GM23248 (cell line): ENCODE measurements around the gene ICAM1. TPM values are rescaled to one million over a fixed set of nuclear protein-coding genes. Genes with fewer than 3 reads are reported as not detected.

Experiments
- DNase-seq: peaks from one replicate; pipeline ENCODE4 v3.0.0-alpha.2; 2015
- H2AFZ ChIP-seq: fragments of 200-600 bp; sonication (generic); 2 replicates; pipeline ENCODE4 v1.6.1; 2016; ENCODE audit warnings: antibody characterized with exemption
- H3F3A ChIP-seq: fragments of 200-600 bp; sonication (generic); 2 replicates; pipeline ENCODE4 v1.6.1; 2016; ENCODE audit warnings: mild to moderate bottlenecking, antibody characterized with exemption, mixed run types; ENCODE audit not compliant: insufficient read depth
- H3K27ac ChIP-seq: fragments of 200-600 bp; sonication (generic); 2 replicates; pipeline ENCODE4 v1.5.1; 2016; ENCODE audit warnings: mild to moderate bottlenecking
- H3K27me3 ChIP-seq: fragments of 200-600 bp; sonication (generic); replicated peaks from 2 replicates; pipeline ENCODE4 v1.6.1; 2016; ENCODE audit warnings: mild to moderate bottlenecking; ENCODE audit not compliant: insufficient read depth
- H3K36me3 ChIP-seq: fragments of 200-600 bp; sonication (generic); 2 replicates; pipeline ENCODE4 v1.6.1; 2016; ENCODE audit warnings: low read depth, mild to moderate bottlenecking
- H3K4me1 ChIP-seq: fragments of 200-600 bp; sonication (generic); 2 replicates; pipeline ENCODE4 v1.6.1; 2016; ENCODE audit warnings: mild to moderate bottlenecking; ENCODE audit not compliant: insufficient read depth
- H3K4me2 ChIP-seq: fragments of 200-600 bp; sonication (generic); one replicate; pipeline ENCODE4 v1.6.1; 2016; ENCODE audit warnings: mild to moderate bottlenecking; ENCODE audit not compliant: unreplicated experiment
- H3K4me3 ChIP-seq: fragments of 200-600 bp; sonication (generic); 2 replicates; pipeline ENCODE4 v1.5.1; 2016; ENCODE audit warnings: mild to moderate bottlenecking
- H3K79me2 ChIP-seq: fragments of 200-600 bp; sonication (generic); 2 replicates; pipeline ENCODE4 v1.6.1; 2016; ENCODE audit warnings: mild to moderate bottlenecking; ENCODE audit not compliant: insufficient read depth
- H3K9ac ChIP-seq: fragments of 200-600 bp; sonication (generic); 2 replicates; pipeline ENCODE4 v1.6.1; 2016; ENCODE audit warnings: mild to moderate bottlenecking
- H3K9me2 ChIP-seq: fragments of 200-600 bp; sonication (generic); 2 replicates; pipeline ENCODE4 v1.6.1; 2016; ENCODE audit warnings: mixed run types, mild to moderate bottlenecking, moderate library complexity; ENCODE audit not compliant: insufficient read depth
- H3K9me3 ChIP-seq: fragments of 200-600 bp; sonication (generic); one replicate; pipeline ENCODE4 v1.6.1; 2017; ENCODE audit warnings: low read depth
- H4K20me1 ChIP-seq: fragments of 200-600 bp; sonication (generic); 2 replicates; pipeline ENCODE4 v1.6.0; 2016; ENCODE audit not compliant: insufficient read depth
- EZH2 ChIP-seq: fragments of 200-600 bp; sonication (generic); IDR thresholded peaks from 2 replicates; pipeline ENCODE4 v1.6.1; 2018; ENCODE audit warnings: antibody characterized with exemption, mild to moderate bottlenecking; ENCODE audit not compliant: insufficient read depth, poor library complexity, severe bottlenecking
- EZH2phosphoT487 ChIP-seq: fragments of 200-600 bp; sonication (generic); IDR thresholded peaks from 2 replicates; pipeline ENCODE4 v1.6.1; 2018; ENCODE audit warnings: antibody characterized with exemption, moderate library complexity, mild to moderate bottlenecking, low read depth; ENCODE audit not compliant: insufficient read depth
- WGBS, 2 experiments: methylation state at CpG; one replicate each; pipeline ENCODE4 v1.1.6; 2015 to 2017; ENCODE audit warnings: low lambda C conversion rate in 2 of 2, low coverage in 1 of 2; ENCODE audit errors: missing lambda C conversion rate in 2 of 2; 5-methylcytosine and 5-hydroxymethylcytosine counted together
- in situ Hi-C: fragments of 300-500 bp; cut with MboI; formaldehyde crosslinking; loops from 2 replicates; pipeline ENCODE4 v1.15.0; 2020
- polyA plus RNA-seq: library from polyadenylated mRNA; unstranded; fragments of >200 nt; fragmentation: Nextera tagmentation; extraction: Ambion mirVana; gene quantifications from 2 replicates; pipeline ENCODE4 v1.2.1, GENCODE V29; 2016
- total RNA-seq: library from RNA; depleted of rRNA; stranded (reverse); fragments of >200 nt; shearing (Covaris generic); gene quantifications from 2 replicates; pipeline ENCODE4 v1.2.3, GENCODE V29; 2014; rRNA removed

ICAM1 gene, protein sequence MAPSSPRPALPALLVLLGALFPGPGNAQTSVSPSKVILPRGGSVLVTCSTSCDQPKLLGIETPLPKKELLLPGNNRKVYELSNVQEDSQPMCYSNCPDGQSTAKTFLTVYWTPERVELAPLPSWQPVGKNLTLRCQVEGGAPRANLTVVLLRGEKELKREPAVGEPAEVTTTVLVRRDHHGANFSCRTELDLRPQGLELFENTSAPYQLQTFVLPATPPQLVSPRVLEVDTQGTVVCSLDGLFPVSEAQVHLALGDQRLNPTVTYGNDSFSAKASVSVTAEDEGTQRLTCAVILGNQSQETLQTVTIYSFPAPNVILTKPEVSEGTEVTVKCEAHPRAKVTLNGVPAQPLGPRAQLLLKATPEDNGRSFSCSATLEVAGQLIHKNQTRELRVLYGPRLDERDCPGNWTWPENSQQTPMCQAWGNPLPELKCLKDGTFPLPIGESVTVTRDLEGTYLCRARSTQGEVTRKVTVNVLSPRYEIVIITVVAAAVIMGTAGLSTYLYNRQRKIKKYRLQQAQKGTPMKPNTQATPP
- total RNA-seq (21.6 and 22.3 TPM in 2 replicates), polyA plus RNA-seq (23.6 and 24.4 TPM in 2 replicates)

DNA sequence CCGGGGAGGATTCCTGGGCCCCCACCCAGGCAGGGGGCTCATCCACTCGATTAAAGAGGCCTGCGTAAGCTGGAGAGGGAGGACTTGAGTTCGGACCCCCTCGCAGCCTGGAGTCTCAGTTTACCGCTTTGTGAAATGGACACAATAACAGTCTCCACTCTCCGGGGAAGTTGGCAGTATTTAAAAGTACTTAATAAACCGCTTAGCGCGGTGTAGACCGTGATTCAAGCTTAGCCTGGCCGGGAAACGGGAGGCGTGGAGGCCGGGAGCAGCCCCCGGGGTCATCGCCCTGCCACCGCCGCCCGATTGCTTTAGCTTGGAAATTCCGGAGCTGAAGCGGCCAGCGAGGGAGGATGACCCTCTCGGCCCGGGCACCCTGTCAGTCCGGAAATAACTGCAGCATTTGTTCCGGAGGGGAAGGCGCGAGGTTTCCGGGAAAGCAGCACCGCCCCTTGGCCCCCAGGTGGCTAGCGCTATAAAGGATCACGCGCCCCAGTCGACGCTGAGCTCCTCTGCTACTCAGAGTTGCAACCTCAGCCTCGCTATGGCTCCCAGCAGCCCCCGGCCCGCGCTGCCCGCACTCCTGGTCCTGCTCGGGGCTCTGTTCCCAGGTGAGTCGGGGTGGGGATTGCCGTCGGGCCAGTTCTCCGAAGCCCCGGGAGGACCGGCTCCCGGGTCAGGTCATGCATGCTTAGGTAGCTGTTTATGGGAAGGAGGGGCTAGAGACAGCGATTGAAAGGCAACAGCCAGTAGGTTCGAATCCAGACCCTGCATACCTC, at the start of gene ICAM1:
TSS of gene ICAM1 (plus strand) at position 505 of the 779 bp plus-strand sequence. CDS start at position 545, 40 bp downstream.
- no peaks in the 10 kb centered on the region for H3F3A ChIP-seq
- peak; percentile 78 for DNase-seq
- H3K4me1 ChIP-seq: no peaks in the 10 kb centered on the region

DNA sequence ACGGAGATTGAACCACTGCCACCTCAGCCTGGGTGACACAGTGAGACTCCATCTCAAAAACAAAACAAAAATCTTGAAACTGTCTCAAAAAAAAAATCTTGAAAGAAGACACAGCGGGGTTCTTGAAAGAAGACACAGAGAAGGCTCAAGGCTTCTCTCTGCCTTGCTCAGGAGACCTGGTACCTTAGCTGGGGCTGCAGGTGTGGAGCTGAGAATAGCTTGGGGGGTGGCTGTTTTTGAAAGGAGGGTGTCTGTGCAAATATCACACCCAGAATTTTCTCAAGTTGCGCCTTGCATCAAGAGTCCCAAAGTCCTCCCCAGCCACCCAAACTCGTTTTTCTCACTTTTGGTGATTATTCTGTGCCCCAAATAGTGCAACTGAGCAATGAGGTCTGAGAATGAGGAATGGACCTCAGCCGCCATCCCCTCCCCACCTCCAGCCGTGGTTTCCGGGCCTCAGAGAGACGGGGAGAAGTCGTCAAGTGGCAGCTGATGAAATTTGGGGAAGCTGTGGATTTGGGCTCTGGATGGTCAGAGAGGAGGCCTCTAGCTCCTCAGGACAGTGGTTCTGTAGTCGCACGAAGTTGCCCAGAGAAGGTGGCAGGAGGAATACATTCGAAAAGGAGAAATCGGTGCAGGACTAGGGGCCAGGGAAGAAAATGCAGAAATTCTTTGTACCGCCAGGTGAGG, 48.6 kb upstream of the ICAM1 start:
- H3K79me2 ChIP-seq: peaks cover 57% of the 10 kb centered on the region
- no peak overlapping the region for H3K4me3 ChIP-seq
- H3K9me3 ChIP-seq: no peaks in the 10 kb centered on the region
- TF ChIP-seq EZH2phosphoT487 (no peak), EZH2 (no peak)
- no peak overlapping the region for H2AFZ ChIP-seq
- no peaks in the 10 kb centered on the region for H4K20me1 ChIP-seq
- H3F3A ChIP-seq: peaks cover 16% of the 10 kb centered on the region
- H3K4me2 ChIP-seq: no peak overlapping the region
- no peaks in the 10 kb centered on the region for H3K27me3 ChIP-seq
- no peak overlapping the region for H3K9ac ChIP-seq
- in situ Hi-C loops: no loop called here
- WGBS, 2 experiments: 87 to 90% methylated on average over 14 of the region's 14 CpGs
- no peaks in the 10 kb centered on the region for H3K36me3 ChIP-seq
- peaks cover 10% of the 10 kb centered on the region for H3K4me1 ChIP-seq
- no peaks in the 10 kb centered on the region for H3K9me2 ChIP-seq
- DNase-seq: no peak
- no peak overlapping the region for H3K27ac ChIP-seq

More for the DNA sequence above, at the start of gene ICAM1:
- H4K20me1 ChIP-seq: no peaks in the 10 kb centered on the region
- H2AFZ ChIP-seq: peak within 1 kb of the TSS; percentile 79
- H3K4me3 ChIP-seq: peak within 1 kb of the TSS; percentile 58
- in situ Hi-C loops: loop anchor here (5.0 kb wide), 1 partner anchor 116 kb away; no protein-coding TSS in a partner anchor
- H3K9me2 ChIP-seq: no peaks in the 10 kb centered on the region
- H3K79me2 ChIP-seq: no peaks in the 10 kb centered on the region
- TF ChIP-seq EZH2phosphoT487 (no peak), EZH2 (no peak)
- peak within 1 kb of the TSS; percentile 73 for H3K9ac ChIP-seq
- WGBS, 2 experiments: 4 to 5% methylated on average over 51 of the region's 51 CpGs
- no peaks in the 10 kb centered on the region for H3K36me3 ChIP-seq
- H3K27me3 ChIP-seq: no peaks in the 10 kb centered on the region
- H3K27ac ChIP-seq: peak within 1 kb of the TSS; percentile 8
- no peaks in the 10 kb centered on the region for H3K9me3 ChIP-seq
- H3K4me2 ChIP-seq: peak within 1 kb of the TSS; percentile 69

DNA sequence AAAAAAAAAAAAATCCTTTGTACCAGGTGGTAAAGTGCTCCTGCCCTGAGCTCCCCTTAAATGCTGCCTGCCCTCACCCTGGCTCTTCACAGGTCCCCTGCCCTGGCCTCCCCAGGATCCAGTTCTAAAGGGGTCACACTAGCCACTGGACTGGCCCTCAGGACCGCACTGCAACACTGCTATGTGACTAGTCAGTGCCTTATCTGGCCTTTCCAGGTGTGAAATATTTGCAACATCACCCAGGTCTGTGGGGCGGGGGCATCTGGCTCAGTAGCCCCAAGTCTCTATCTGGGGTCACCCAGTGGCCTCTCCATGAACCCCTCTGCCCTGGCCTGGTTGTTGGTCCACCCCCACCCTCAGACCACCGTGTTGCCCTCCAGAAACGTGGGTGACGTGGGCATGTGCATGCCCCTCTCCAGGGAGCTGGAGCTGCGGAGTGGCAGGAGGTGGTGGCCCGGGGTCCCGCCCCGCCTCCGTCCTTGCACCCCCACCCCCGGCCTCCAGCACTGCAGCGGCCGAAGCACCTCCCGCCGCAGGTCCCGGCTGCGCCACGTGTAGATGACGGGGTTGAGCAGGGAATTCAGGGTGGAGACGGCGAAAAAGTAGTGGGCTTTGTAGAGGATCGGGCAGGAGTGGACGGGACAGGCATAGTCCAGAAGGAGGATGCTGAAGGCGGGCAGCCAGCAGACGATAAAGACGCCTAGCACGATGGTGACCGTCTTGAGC, 47.3 kb upstream of the ICAM1 start:
- Histone ChIP-seq H3K79me2 (peaks cover 70% of the 10 kb centered on the region), H3K4me3 (no peak overlapping the region), H3K9me3 (no peaks in the 10 kb centered on the region), H3K9ac (no peak overlapping the region), H3K27ac (no peak overlapping the region), H3K9me2 (no peaks in the 10 kb centered on the region), H3K36me3 (no peaks in the 10 kb centered on the region), H2AFZ (no peak overlapping the region), H3K4me2 (no peak overlapping the region), H4K20me1 (no peaks in the 10 kb centered on the region), H3K4me1 (peaks cover 10% of the 10 kb centered on the region), H3F3A (peaks cover 28% of the 10 kb centered on the region), H3K27me3 (no peaks in the 10 kb centered on the region)
- in situ Hi-C loops: no loop called here
- TF ChIP-seq EZH2phosphoT487 (no peak), EZH2 (no peak)
- no peak for DNase-seq
- 94 to 96% methylated on average over 22 to 28 of the region's 28 CpGs for WGBS, 2 experiments
